ENCODE measurements around the gene CLINT1. TPM values are rescaled to one million over a fixed set of nuclear protein-coding genes. Genes with fewer than 3 reads are reported as not detected.

The CLINT1 gene
- total RNA-seq, 1 experiment from 2014 or later, result 83.2 TPM

DNA sequence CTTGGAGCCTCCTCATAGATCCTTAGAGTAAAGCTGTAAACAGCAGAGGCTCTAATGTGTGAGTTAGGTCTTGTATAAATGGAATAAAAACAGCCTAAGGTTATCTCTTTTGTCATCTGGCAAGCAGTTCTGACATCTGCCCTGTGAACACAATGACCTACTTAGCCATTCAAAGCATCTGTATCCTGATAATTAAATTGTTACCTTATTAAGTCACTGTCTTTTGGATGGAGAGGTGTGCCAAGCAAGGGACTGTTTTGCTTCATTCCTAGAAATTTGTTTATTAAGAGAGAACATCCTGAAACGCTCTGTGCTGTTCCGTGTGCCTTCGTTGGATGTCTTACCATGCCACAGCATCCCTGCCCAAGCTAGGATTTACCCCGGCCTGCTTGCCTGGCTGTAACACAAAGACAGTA, 113.9 kb downstream of the CLINT1 start:
- Histone ChIP-seq H3K9me3 (replicated peaks) (no peaks in the 10 kb centered on the region), H3K4me1 (peaks cover 9% of the 10 kb centered on the region; the same call in 1 of the 2 replicates), H3K27ac (no peak overlapping the region), H3K36me3 (peaks cover 4% of the 10 kb centered on the region; the same call in 1 of the 2 replicates), H3K4me3 (no peak overlapping the region; the same call in 1 of the 2 replicates), H3K27me3 (no peaks in the 10 kb centered on the region)
- no peak for DNase-seq

- Histone ChIP-seq H3K4me1 (peaks cover 9% of the 10 kb centered on the region; the same call in 1 of the 2 replicates), H3K27me3 (no peaks in the 10 kb centered on the region), H3K4me3 (peak overlapping the region; percentile 79), H3K36me3 (peaks cover 9% of the 10 kb centered on the region; the same call in 1 of the 2 replicates), H3K9me3 (replicated peaks) (no peaks in the 10 kb centered on the region), H3K27ac (peak overlapping the region; percentile 41)
- DNase-seq, result peak; percentile 36 to 40
Measured at GRCh38 chr5:157744051-157745011, 114.6 kb downstream of the CLINT1 start.

- peaks cover 9% of the 10 kb centered on the region; the same call in 1 of the 2 replicates for H3K4me1 ChIP-seq
- no peaks in the 10 kb centered on the region for H3K9me3 ChIP-seq (replicated peaks)
- peak within 1 kb of the TSS; percentile 41 for H3K27ac ChIP-seq
- H3K27me3 ChIP-seq, result no peaks in the 10 kb centered on the region
- DNase-seq, result peak; percentile 85 to 90
- peak within 1 kb of the TSS; percentile 79 for H3K4me3 ChIP-seq
- H3K36me3 ChIP-seq, result peaks cover 12% of the 10 kb centered on the region
Measured at GRCh38 chr5:157743163-157744050, 115.5 kb downstream of the CLINT1 start, which contains the start of gene LSM11. TSS of gene LSM11 (plus strand) at chr5:157743712. CDS start at chr5:157743751, 39 bp downstream.

GRCh38 chr5:157741131-157741530, 117.8 kb downstream of the CLINT1 start:
- no peaks in the 10 kb centered on the region for H3K9me3 ChIP-seq (replicated peaks)
- DNase-seq, result no peak
- H3K4me1 ChIP-seq, result peaks cover 7% of the 10 kb centered on the region; the same call in 1 of the 2 replicates
- H3K27ac ChIP-seq, result 0 out of 2 replicates have a peak overlapping the region, but pooled peaks have one; percentile 7
- H3K4me3 ChIP-seq, result no peak overlapping the region
- peaks cover 23% of the 10 kb centered on the region for H3K36me3 ChIP-seq
- no peaks in the 10 kb centered on the region for H3K27me3 ChIP-seq

DNA sequence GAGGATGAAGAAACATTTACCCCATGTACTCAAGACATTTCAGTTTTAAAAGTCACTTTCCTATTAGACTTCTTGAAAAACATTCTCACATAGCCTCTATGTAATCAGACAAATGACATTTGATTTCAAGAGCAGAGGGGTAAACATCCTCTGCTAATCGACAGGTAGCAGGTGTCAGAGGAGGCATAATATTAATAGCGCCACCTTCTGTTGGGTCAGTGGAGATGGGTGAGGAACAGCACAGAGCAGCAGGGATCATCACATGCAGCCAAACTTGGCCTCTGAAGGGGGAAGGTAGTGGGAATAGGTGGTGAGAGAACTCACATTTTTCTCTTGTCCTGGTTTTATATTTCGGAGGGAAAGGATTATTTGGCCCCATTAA, 118.7 kb downstream of the CLINT1 start:
- no peak overlapping the region for H3K4me3 ChIP-seq
- DNase-seq, result peak; percentile 29 to 69
- H3K27ac ChIP-seq, result no peak overlapping the region
- no peaks in the 10 kb centered on the region for H3K27me3 ChIP-seq
- peaks cover 27% of the 10 kb centered on the region for H3K36me3 ChIP-seq
- peaks cover 7% of the 10 kb centered on the region; the same call in 1 of the 2 replicates for H3K4me1 ChIP-seq
- H3K9me3 ChIP-seq (replicated peaks), result no peaks in the 10 kb centered on the region

DNA sequence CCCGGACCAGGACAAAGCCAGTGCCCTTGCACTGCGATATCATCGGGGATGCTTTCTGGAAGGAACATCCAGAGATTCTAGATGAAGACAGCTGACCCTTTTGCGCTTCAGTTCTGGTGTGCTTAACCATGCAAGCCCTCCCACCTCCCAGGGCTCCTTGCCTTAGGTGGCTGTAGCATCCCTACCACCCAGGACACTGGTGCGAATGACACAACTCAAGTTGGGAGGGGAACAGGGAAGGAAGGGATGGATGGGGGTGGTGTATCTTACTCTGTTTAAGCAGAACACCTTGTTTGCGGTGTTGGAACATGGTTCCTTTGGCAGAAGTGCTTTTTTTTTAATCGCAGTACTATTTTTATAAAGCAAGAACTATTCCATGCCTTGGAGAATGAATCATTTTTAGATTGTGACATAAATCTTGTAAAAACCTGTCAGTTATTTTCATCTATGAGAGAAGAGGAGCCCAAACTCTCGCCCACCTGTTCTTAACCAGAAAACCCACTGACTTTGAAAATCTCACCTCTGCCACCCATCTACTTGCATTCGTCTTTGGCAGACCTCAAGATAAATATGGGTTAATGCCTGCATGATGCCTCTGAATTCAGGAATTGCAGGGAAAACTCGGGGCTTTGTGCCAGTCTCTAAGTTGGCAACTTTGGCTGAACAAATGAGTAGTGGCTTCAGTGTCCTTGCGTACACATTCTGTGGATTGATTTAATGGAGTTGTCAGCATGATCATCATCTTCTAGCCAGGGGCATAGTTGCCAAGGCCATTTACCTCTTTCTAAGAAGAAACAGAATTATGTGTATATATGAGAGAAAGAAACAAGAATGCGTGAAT, 119.3 kb downstream of the CLINT1 start:
- Histone ChIP-seq H3K4me1 (peaks cover 7% of the 10 kb centered on the region; the same call in 1 of the 2 replicates), H3K9me3 (replicated peaks) (no peaks in the 10 kb centered on the region), H3K36me3 (peaks cover 28% of the 10 kb centered on the region), H3K27ac (no peak overlapping the region), H3K4me3 (no peak overlapping the region), H3K27me3 (no peaks in the 10 kb centered on the region)
- DNase-seq, result no peak

GRCh38 chr5:157735991-157736390, 123.0 kb downstream of the CLINT1 start:
- Histone ChIP-seq H3K27ac (no peak overlapping the region), H3K4me1 (peaks cover 4% of the 10 kb centered on the region; the same call in 1 of the 2 replicates), H3K36me3 (peaks cover 36% of the 10 kb centered on the region)

More at GRCh38 chr5:157735991-157736390, 123.0 kb downstream of the CLINT1 start:
- H3K9me3 ChIP-seq (replicated peaks), result no peaks in the 10 kb centered on the region
- DNase-seq, result no peak
- no peak overlapping the region for H3K4me3 ChIP-seq
- no peaks in the 10 kb centered on the region for H3K27me3 ChIP-seq

Other genes starting within 250 kb of the CLINT1 start
- 0.13 TPM in 1 of 2 replicates, not detected in the other for gene SOX30, start 206.7 kb downstream of the CLINT1 start, total RNA-seq (2014; rRNA removed; shearing (Covaris generic))
- not detected in 2 replicates for gene C5orf52, start 187.6 kb downstream of the CLINT1 start, total RNA-seq (2014; rRNA removed; shearing (Covaris generic))
- 23.8 and 27.2 TPM in 2 replicates for gene THG1L, start 127.7 kb downstream of the CLINT1 start, total RNA-seq (2014; rRNA removed; shearing (Covaris generic))
- 10.9 and 11.0 TPM in 2 replicates for gene LSM11, start 115.4 kb downstream of the CLINT1 start, total RNA-seq (2014; rRNA removed; shearing (Covaris generic))

Measured in SJCRH30 (cell line).